Esophagus squamous epithelium (tissue), 4 donors: Measurements from ENCODE around the gene DLG2.

ENCODE experiments used
- CTCF ChIP-seq, 6 experiments: fragments of 450-650 bp in 4 of 6; fragments of 200-600 bp in 2 of 6; sonication (generic) in 2 of 6; IDR thresholded peaks; one replicate each; pipeline ENCODE4 v1.5.1; 2016 to 2019; ENCODE audit warnings: antibody characterized with exemption in 6 of 6, mild to moderate bottlenecking in 4 of 6, moderate library complexity in 4 of 6
- POLR2A ChIP-seq, 4 donors: fragments of 450-650 bp; IDR thresholded peaks; one replicate each; pipeline ENCODE4 v1.6.1; 2017; ENCODE audit warnings: antibody characterized with exemption in 4 of 4, mild to moderate bottlenecking in 4 of 4, moderate library complexity in 3 of 4

- no peak for TF ChIP-seq CTCF (IDR thresholded peaks at IDR 0.05)
- no peak for TF ChIP-seq POLR2A (IDR thresholded peaks at IDR 0.05)
These were observed 154.2 kb downstream of the DLG2 start for GRCh38 chr11:85472953-85473352.
